ENCODE data around the gene MAML2. TPM values are rescaled to one million over a fixed set of nuclear protein-coding genes. Genes with fewer than 3 reads are reported as not detected.

Gene MAML2
- total RNA-seq, 1 experiment from 2014 or later, result 0.11 TPM

GRCh38 chr11:96019810-96020747 is 322.9 kb downstream of the MAML2 start:
- H3K27me3 ChIP-seq (ENCODE audit: low read length), result 0 out of 2 replicates have a peak, but pooled peaks cover 3% of the 10 kb centered on the region
- no peak overlapping the region for H2AFZ ChIP-seq (ENCODE audit: low read length)
- H3K4me2 ChIP-seq (ENCODE audit: low read depth, low read length, poor library complexity, severe bottlenecking), result no peak overlapping the region
- DNase-seq, result no peak
- H3K9me3 ChIP-seq (ENCODE audit: low read length), result no peaks in the 10 kb centered on the region
- H3K9me2 ChIP-seq (replicated peaks; ENCODE audit: insufficient read depth, low read length), result no peaks in the 10 kb centered on the region
- no peak overlapping the region for H3K9ac ChIP-seq (ENCODE audit: low read length)
- H3K36me3 ChIP-seq (ENCODE audit: insufficient read depth, low read length), result no peaks in the 10 kb centered on the region
- H3K4me3 ChIP-seq (ENCODE audit: low read length), result no peak overlapping the region
- H3K27ac ChIP-seq (ENCODE audit: low read length), result no peak overlapping the region
- no peaks in the 10 kb centered on the region for H3K79me2 ChIP-seq (ENCODE audit: low read length)
- H3K4me1 ChIP-seq (ENCODE audit: low read length), result no peaks in the 10 kb centered on the region
- H4K20me1 ChIP-seq (ENCODE audit: insufficient read depth, low read depth, low read length), result no peaks in the 10 kb centered on the region

- Histone ChIP-seq H2AFZ (ENCODE audit: low read length) (no peak overlapping the region), H4K20me1 (ENCODE audit: insufficient read depth, low read depth, low read length) (no peaks in the 10 kb centered on the region), H3K9me3 (ENCODE audit: low read length) (no peaks in the 10 kb centered on the region), H3K79me2 (ENCODE audit: low read length) (no peaks in the 10 kb centered on the region), H3K27ac (ENCODE audit: low read length) (no peak overlapping the region), H3K9ac (ENCODE audit: low read length) (no peak overlapping the region), H3K4me3 (ENCODE audit: low read length) (no peak overlapping the region), H3K4me2 (ENCODE audit: low read depth, low read length, poor library complexity, severe bottlenecking) (no peak overlapping the region), H3K4me1 (ENCODE audit: low read length) (no peaks in the 10 kb centered on the region), H3K9me2 (replicated peaks; ENCODE audit: insufficient read depth, low read length) (no peaks in the 10 kb centered on the region), H3K36me3 (ENCODE audit: insufficient read depth, low read length) (no peaks in the 10 kb centered on the region), H3K27me3 (ENCODE audit: low read length) (0 out of 2 replicates have a peak, but pooled peaks cover 3% of the 10 kb centered on the region)
- DNase-seq, result no peak
Observed at GRCh38 chr11:96019281-96019680, 323.7 kb downstream of the MAML2 start.

GRCh38 chr11:96017856-96018255 is 325.1 kb downstream of the MAML2 start:
- Histone ChIP-seq H4K20me1 (ENCODE audit: insufficient read depth, low read depth, low read length) (no peaks in the 10 kb centered on the region), H3K9me2 (replicated peaks; ENCODE audit: insufficient read depth, low read length) (no peaks in the 10 kb centered on the region), H3K36me3 (ENCODE audit: insufficient read depth, low read length) (no peaks in the 10 kb centered on the region), H3K79me2 (ENCODE audit: low read length) (no peaks in the 10 kb centered on the region), H3K9ac (ENCODE audit: low read length) (no peak overlapping the region), H3K9me3 (ENCODE audit: low read length) (no peaks in the 10 kb centered on the region), H3K4me1 (ENCODE audit: low read length) (no peaks in the 10 kb centered on the region), H3K4me3 (ENCODE audit: low read length) (no peak overlapping the region), H3K27ac (ENCODE audit: low read length) (no peak overlapping the region), H3K27me3 (ENCODE audit: low read length) (0 out of 2 replicates have a peak, but pooled peaks cover 3% of the 10 kb centered on the region), H3K4me2 (ENCODE audit: low read depth, low read length, poor library complexity, severe bottlenecking) (no peak overlapping the region), H2AFZ (ENCODE audit: low read length) (no peak overlapping the region)
- no peak for DNase-seq

GRCh38 chr11:96016978-96017502 is 326.0 kb downstream of the MAML2 start:
- peaks cover 5% of the 10 kb centered on the region for H3K4me1 ChIP-seq (ENCODE audit: low read length)
- H3K9me3 ChIP-seq (ENCODE audit: low read length), result no peaks in the 10 kb centered on the region
- H3K9ac ChIP-seq (ENCODE audit: low read length), result no peak overlapping the region
- no peak overlapping the region for H2AFZ ChIP-seq (ENCODE audit: low read length)
- H3K79me2 ChIP-seq (ENCODE audit: low read length), result no peaks in the 10 kb centered on the region
- H3K4me2 ChIP-seq (ENCODE audit: low read depth, low read length, poor library complexity, severe bottlenecking), result no peak overlapping the region
- H3K27ac ChIP-seq (ENCODE audit: low read length), result no peak overlapping the region
- no peak for DNase-seq
- no peaks in the 10 kb centered on the region for H4K20me1 ChIP-seq (ENCODE audit: insufficient read depth, low read depth, low read length)
- H3K4me3 ChIP-seq (ENCODE audit: low read length), result no peak overlapping the region
- H3K9me2 ChIP-seq (replicated peaks; ENCODE audit: insufficient read depth, low read length), result no peaks in the 10 kb centered on the region
- H3K36me3 ChIP-seq (ENCODE audit: insufficient read depth, low read length), result no peaks in the 10 kb centered on the region
- H3K27me3 ChIP-seq (ENCODE audit: low read length), result 0 out of 2 replicates have a peak, but pooled peaks cover 3% of the 10 kb centered on the region

GRCh38 chr11:96015906-96016565 is 327.0 kb downstream of the MAML2 start:
- Histone ChIP-seq H3K36me3 (ENCODE audit: insufficient read depth, low read length) (no peaks in the 10 kb centered on the region), H3K9me3 (ENCODE audit: low read length) (no peaks in the 10 kb centered on the region), H3K9me2 (replicated peaks; ENCODE audit: insufficient read depth, low read length) (no peaks in the 10 kb centered on the region), H3K9ac (ENCODE audit: low read length) (no peak overlapping the region), H3K4me1 (ENCODE audit: low read length) (peaks cover 14% of the 10 kb centered on the region), H2AFZ (ENCODE audit: low read length) (no peak overlapping the region), H3K4me3 (ENCODE audit: low read length) (no peak overlapping the region), H4K20me1 (ENCODE audit: insufficient read depth, low read depth, low read length) (no peaks in the 10 kb centered on the region), H3K27ac (ENCODE audit: low read length) (no peak overlapping the region), H3K4me2 (ENCODE audit: low read depth, low read length, poor library complexity, severe bottlenecking) (no peak overlapping the region), H3K27me3 (ENCODE audit: low read length) (no peaks in the 10 kb centered on the region), H3K79me2 (ENCODE audit: low read length) (no peaks in the 10 kb centered on the region)
- no peak for DNase-seq

- no peaks in the 10 kb centered on the region for H3K9me3 ChIP-seq (ENCODE audit: low read length)
- H3K4me1 ChIP-seq (ENCODE audit: low read length), result peaks cover 14% of the 10 kb centered on the region
- no peaks in the 10 kb centered on the region for H3K9me2 ChIP-seq (replicated peaks; ENCODE audit: insufficient read depth, low read length)
- no peaks in the 10 kb centered on the region for H3K27me3 ChIP-seq (ENCODE audit: low read length)
- no peak overlapping the region for H2AFZ ChIP-seq (ENCODE audit: low read length)
- H4K20me1 ChIP-seq (ENCODE audit: insufficient read depth, low read depth, low read length), result no peaks in the 10 kb centered on the region
- H3K36me3 ChIP-seq (ENCODE audit: insufficient read depth, low read length), result no peaks in the 10 kb centered on the region
- no peak for DNase-seq
- H3K4me3 ChIP-seq (ENCODE audit: low read length), result no peak overlapping the region
- H3K27ac ChIP-seq (ENCODE audit: low read length), result no peak overlapping the region
- H3K9ac ChIP-seq (ENCODE audit: low read length), result no peak overlapping the region
- no peak overlapping the region for H3K4me2 ChIP-seq (ENCODE audit: low read depth, low read length, poor library complexity, severe bottlenecking)
- no peaks in the 10 kb centered on the region for H3K79me2 ChIP-seq (ENCODE audit: low read length)
Observed at GRCh38 chr11:96014217-96014616, 328.8 kb downstream of the MAML2 start.

- H3K9ac ChIP-seq (ENCODE audit: low read length), result no peak overlapping the region
- no peaks in the 10 kb centered on the region for H3K79me2 ChIP-seq (ENCODE audit: low read length)
- no peaks in the 10 kb centered on the region for H3K9me3 ChIP-seq (ENCODE audit: low read length)
- no peaks in the 10 kb centered on the region for H3K27me3 ChIP-seq (ENCODE audit: low read length)
- H3K4me3 ChIP-seq (ENCODE audit: low read length), result no peak overlapping the region
- H3K4me1 ChIP-seq (ENCODE audit: low read length), result peaks cover 14% of the 10 kb centered on the region
- no peak for DNase-seq
- no peak overlapping the region for H3K4me2 ChIP-seq (ENCODE audit: low read depth, low read length, poor library complexity, severe bottlenecking)
- H4K20me1 ChIP-seq (ENCODE audit: insufficient read depth, low read depth, low read length), result no peaks in the 10 kb centered on the region
- H3K36me3 ChIP-seq (ENCODE audit: insufficient read depth, low read length), result no peaks in the 10 kb centered on the region
- H3K27ac ChIP-seq (ENCODE audit: low read length), result no peak overlapping the region
- H2AFZ ChIP-seq (ENCODE audit: low read length), result no peak overlapping the region
- H3K9me2 ChIP-seq (replicated peaks; ENCODE audit: insufficient read depth, low read length), result no peaks in the 10 kb centered on the region
Observed at GRCh38 chr11:96013461-96014213, 329.4 kb downstream of the MAML2 start.

Measured in Karpas-422 (cell line).